CD4-positive, alpha-beta memory T cell (primary cell): ENCODE data around the gene POLR1G. TPM values are rescaled to one million over a fixed set of nuclear protein-coding genes. Genes with fewer than 3 reads are reported as not detected.
A peak's percentile ranks its signal among the peaks of the same experiment; 100 is the strongest.

Source experiments
- CTCF ChIA-PET: fragments of 350-600 bp; sonication (Branson Sonifier 250); formaldehyde crosslinking; loops from one replicate; lab custom pipeline; 2021; ENCODE audit warnings: inconsistent platforms; ENCODE audit not compliant: partially characterized antibody; lab: Charles Lee
- POLR2A ChIA-PET: fragments of 350-600 bp; sonication (Branson Sonifier 250); formaldehyde crosslinking; loops from one replicate; lab custom pipeline; 2021; ENCODE audit not compliant: partially characterized antibody; lab: Charles Lee
- DNase-seq, 5 donors: peaks; one replicate each; pipeline versions ENCODE4 v3.0.0 to v3.0.0-alpha.2; 2020 to 2022; ENCODE audit warnings: mixed read lengths in 1 of 5
- H3K27ac ChIP-seq: one replicate; pipeline ENCODE4 v1.7.0; 2013; ENCODE audit warnings: low read depth, low read length
- H3K27me3 ChIP-seq: 2 replicates; pipeline ENCODE4 v1.7.0; 2013; ENCODE audit warnings: mild to moderate bottlenecking, low read length, moderate library complexity; ENCODE audit not compliant: insufficient read depth
- H3K36me3 ChIP-seq: 2 replicates; pipeline ENCODE4 v1.7.0; 2013; ENCODE audit warnings: mild to moderate bottlenecking, low read length, moderate library complexity; ENCODE audit not compliant: insufficient read depth
- H3K4me1 ChIP-seq: 2 replicates; pipeline ENCODE4 v1.7.0; 2013; ENCODE audit warnings: mild to moderate bottlenecking, low read length, moderate library complexity; ENCODE audit not compliant: insufficient read depth
- H3K4me3 ChIP-seq, 2 donors: one replicate each; pipeline ENCODE4 v1.7.0; 2013; ENCODE audit warnings: low read length in 2 of 2, mild to moderate bottlenecking in 1 of 2
- H3K9me3 ChIP-seq, 2 donors: one replicate each; pipeline ENCODE4 v1.7.0; 2013; ENCODE audit warnings: low read length in 2 of 2, control low read depth in 1 of 2; ENCODE audit not compliant: control insufficient read depth in 1 of 2
- H3K27ac Mint-ChIP-seq, 7 donors: one replicate each; pipeline ENCODE4 v1.8.0; 2020 to 2021; ENCODE audit warnings: mixed read lengths in 7 of 7, mild to moderate bottlenecking in 6 of 7, inconsistent platforms in 3 of 7, moderate library complexity in 3 of 7
- H3K27me3 Mint-ChIP-seq, 2 donors: one replicate each; pipeline ENCODE4 v1.8.0; 2020 to 2021; ENCODE audit warnings: mixed read lengths in 2 of 2
- H3K36me3 Mint-ChIP-seq, 2 donors: one replicate each; pipeline ENCODE4 v1.8.0; 2020 to 2021; ENCODE audit warnings: mixed read lengths in 2 of 2, inconsistent platforms in 1 of 2, mild to moderate bottlenecking in 1 of 2
- H3K4me1 Mint-ChIP-seq, 4 donors: one replicate each; pipeline ENCODE4 v1.8.0; 2020 to 2021; ENCODE audit warnings: mixed read lengths in 4 of 4, mild to moderate bottlenecking in 1 of 4
- H3K4me3 Mint-ChIP-seq, 8 donors: one replicate each; pipeline ENCODE4 v1.8.0; 2020 to 2021; ENCODE audit warnings: mixed read lengths in 8 of 8, mild to moderate bottlenecking in 7 of 8, moderate library complexity in 6 of 8, inconsistent platforms in 3 of 8
- H3K9me3 Mint-ChIP-seq, 8 donors: one replicate each; pipeline ENCODE4 v1.8.0; 2020 to 2021; ENCODE audit warnings: mixed read lengths in 8 of 8, mild to moderate bottlenecking in 5 of 8, inconsistent platforms in 3 of 8, moderate library complexity in 1 of 8
- intact Hi-C: fragments of 100-400 bp; cut with micrococcal nuclease; formaldehyde crosslinking; loops from one replicate; pipeline ENCODE4 v1.15.1; 2023
- polyA plus RNA-seq, 2 donors: library from polyadenylated mRNA; unstranded; fragments of 300-500 nt; fragmentation: Illumina TruSeq; gene quantifications; one replicate each; pipeline ENCODE4 v1.2.3, GENCODE V29; 2021
- total RNA-seq, 2 experiments: library from RNA; stranded (reverse); gene quantifications; one replicate each; pipeline ENCODE4 v1.2.3, GENCODE V29; 2021

The POLR1G gene
- total and polyA plus RNA-seq, 4 experiments from 2014 or later = 1.2 to 8.4 (median 2.5) TPM

- Mint-ChIP-seq H3K9me3 (peaks cover 0 to 2% (median 0%) of the 10 kb centered on the region in 8 donors), H3K4me1 (peaks cover 0 to 9% (median 4%) of the 10 kb centered on the region in 4 donors), H3K4me3 (no peak overlapping the region), H3K27me3 (no peaks in the 10 kb centered on the region), H3K27ac (no peak overlapping the region), H3K36me3 (peaks cover 12 to 13% of the 10 kb centered on the region in 2 donors)
- no peaks in the 10 kb centered on the region for H3K9me3 ChIP-seq
- no peaks in the 10 kb centered on the region for H3K4me1 ChIP-seq
- H3K36me3 ChIP-seq = no peaks in the 10 kb centered on the region
- H3K4me3 ChIP-seq = no peak overlapping the region
- DNase-seq = no peak
- intact Hi-C loops = no loop called here
- H3K27ac ChIP-seq = no peak overlapping the region
- POLR2A ChIA-PET = no interaction called here
- no peaks in the 10 kb centered on the region for H3K27me3 ChIP-seq
- CTCF ChIA-PET = no interaction called here
These were observed 42.5 kb upstream of the POLR1G start for GRCh38 chr19:45363861-45364459.

GRCh38 chr19:45364696-45365095 is 41.7 kb upstream of the POLR1G start:
- no peak overlapping the region for H3K27ac Mint-ChIP-seq
- CTCF ChIA-PET = no interaction called here
- H3K36me3 ChIP-seq = no peaks in the 10 kb centered on the region

GRCh38 chr19:45368127-45368526 is 38.3 kb upstream of the POLR1G start:
- intact Hi-C loops = no loop called here
- Histone ChIP-seq H3K27me3 (no peaks in the 10 kb centered on the region), H3K36me3 (no peaks in the 10 kb centered on the region), H3K4me3 (no peak overlapping the region), H3K9me3 (no peaks in the 10 kb centered on the region), H3K4me1 (peaks cover 6% of the 10 kb centered on the region), H3K27ac (no peak overlapping the region)
- ChIA-PET POLR2A (no interaction called here), CTCF (interaction anchor here (1.0 kb wide), 1 partner anchor 30 kb away, joined by 4 read pairs; no protein-coding TSS in a partner anchor)
- H3K36me3 Mint-ChIP-seq = no peaks in the 10 kb centered on the region
- H3K4me1 Mint-ChIP-seq = peaks cover 4 to 19% (median 12%) of the 10 kb centered on the region in 4 donors
- H3K27me3 Mint-ChIP-seq = no peaks in the 10 kb centered on the region
- H3K4me3 Mint-ChIP-seq = peak overlapping the region in 3 of 8 donors; percentile 15 to 39 (median 28)
- no peak for DNase-seq
- H3K27ac Mint-ChIP-seq = peak overlapping the region in 1 of 7 donors; percentile 29
- H3K9me3 Mint-ChIP-seq = peaks cover 0 to 2% (median 0%) of the 10 kb centered on the region in 8 donors

More at GRCh38 chr19:45364696-45365095, 41.7 kb upstream of the POLR1G start:
- Mint-ChIP-seq H3K9me3 (peaks cover 0 to 2% (median 0%) of the 10 kb centered on the region in 8 donors), H3K36me3 (peaks cover 9 to 12% of the 10 kb centered on the region in 2 donors), H3K27me3 (no peaks in the 10 kb centered on the region), H3K4me3 (no peak overlapping the region), H3K4me1 (peaks cover 0 to 12% (median 6%) of the 10 kb centered on the region in 4 donors)
- H3K4me3 ChIP-seq = no peak overlapping the region
- POLR2A ChIA-PET = no interaction called here
- no peak for DNase-seq
- intact Hi-C loops = no loop called here
- peaks cover 2% of the 10 kb centered on the region for H3K4me1 ChIP-seq
- H3K9me3 ChIP-seq = no peaks in the 10 kb centered on the region
- H3K27me3 ChIP-seq = no peaks in the 10 kb centered on the region
- no peak overlapping the region for H3K27ac ChIP-seq

- ChIA-PET CTCF (interaction anchor here (1.0 kb wide), 1 partner anchor 31 kb away, joined by 4 read pairs; no protein-coding TSS in a partner anchor), POLR2A (no interaction called here)
- no peak overlapping the region for H3K27ac ChIP-seq
- peaks cover 6% of the 10 kb centered on the region for H3K4me1 ChIP-seq
- no peaks in the 10 kb centered on the region for H3K36me3 ChIP-seq
- Mint-ChIP-seq H3K4me3 (peak overlapping the region; percentile 54 to 72 (median 62)), H3K27ac (peak overlapping the region in 1 of 7 donors; percentile 30), H3K9me3 (peaks cover 0 to 2% (median 0%) of the 10 kb centered on the region in 8 donors), H3K36me3 (no peaks in the 10 kb centered on the region), H3K4me1 (peaks cover 4 to 19% (median 12%) of the 10 kb centered on the region in 4 donors), H3K27me3 (no peaks in the 10 kb centered on the region)
- H3K9me3 ChIP-seq = no peaks in the 10 kb centered on the region
- no peak for DNase-seq
- no peaks in the 10 kb centered on the region for H3K27me3 ChIP-seq
- intact Hi-C loops = no loop called here
- H3K4me3 ChIP-seq = no peak overlapping the region
These were observed 37.6 kb upstream of the POLR1G start for GRCh38 chr19:45368737-45369340.

GRCh38 chr19:45370410-45371204 is 35.8 kb upstream of the POLR1G start, which contains the start of gene ERCC2:
Gene ERCC2 (minus strand): TSS chr19:45370573. CDS start chr19:45370540, 33 bp downstream.
- intact Hi-C loops = loop anchor here (1.0 kb wide), 1 partner anchor 35 kb away; the partner anchor contains the start of gene PPP1R13L
- ChIA-PET POLR2A (interaction anchor here (1.0 to 2.1 kb wide), 3 partner anchors 32 to 192 kb away, joined by 3 to 5 read pairs (median 3); partner anchors contain the start of genes BLOC1S3 and TRAPPC6A), CTCF (interaction anchor here (0.8 to 1.1 kb wide), 3 partner anchors 33 to 114 kb away, joined by 3 read pairs; no protein-coding TSS in a partner anchor)
- no peaks in the 10 kb centered on the region for H3K27me3 Mint-ChIP-seq
- H3K4me3 ChIP-seq = peak within 1 kb of the TSS; percentile 39 to 41
- peak; percentile 99 to 100 (median 99) for DNase-seq
- H3K27ac Mint-ChIP-seq = peak within 1 kb of the TSS; percentile 86 to 99 (median 99)
- no peaks in the 10 kb centered on the region for H3K9me3 Mint-ChIP-seq
- H3K9me3 ChIP-seq = no peaks in the 10 kb centered on the region
- H3K27ac ChIP-seq = peak within 1 kb of the TSS; percentile 53
- no peaks in the 10 kb centered on the region for H3K36me3 ChIP-seq
- peaks cover 6% of the 10 kb centered on the region for H3K4me1 ChIP-seq
- H3K36me3 Mint-ChIP-seq = no peaks in the 10 kb centered on the region
- peaks cover 4 to 19% (median 12%) of the 10 kb centered on the region in 4 donors for H3K4me1 Mint-ChIP-seq
- H3K4me3 Mint-ChIP-seq = peak within 1 kb of the TSS; percentile 87 to 98 (median 95)
- no peaks in the 10 kb centered on the region for H3K27me3 ChIP-seq

GRCh38 chr19:45376045-45376724 is 30.3 kb upstream of the POLR1G start:
- H3K9me3 Mint-ChIP-seq = no peaks in the 10 kb centered on the region
- H3K27ac ChIP-seq = no peak overlapping the region
- H3K27me3 Mint-ChIP-seq = no peaks in the 10 kb centered on the region
- no peaks in the 10 kb centered on the region for H3K36me3 Mint-ChIP-seq
- ChIA-PET POLR2A (no interaction called here), CTCF (no interaction called here)
- no peaks in the 10 kb centered on the region for H3K4me1 Mint-ChIP-seq
- H3K36me3 ChIP-seq = no peaks in the 10 kb centered on the region
- H3K4me1 ChIP-seq = no peaks in the 10 kb centered on the region
- no peak overlapping the region for H3K27ac Mint-ChIP-seq
- no peak overlapping the region for H3K4me3 Mint-ChIP-seq
- H3K27me3 ChIP-seq = no peaks in the 10 kb centered on the region
- no peak for DNase-seq
- no peaks in the 10 kb centered on the region for H3K9me3 ChIP-seq
- H3K4me3 ChIP-seq = no peak overlapping the region
- intact Hi-C loops = no loop called here
